GM18499 (cell line): ENCODE measurements around the gene LRP1-AS.
"Not testable (repeated sequence)": the region's sequence is repeated elsewhere in the genome, so short reads cannot be mapped to it uniquely, and the experiment has no call there.

Experiments
- ATAC-seq: cut with Tn5 transposase; IDR thresholded peaks from one replicate; pipeline ENCODE4 v1.9.1; 2021; ENCODE audit warnings: moderate number of reproducible peaks; ENCODE audit not compliant: insufficient read depth, unreplicated experiment

Gene LRP1-AS

DNA sequence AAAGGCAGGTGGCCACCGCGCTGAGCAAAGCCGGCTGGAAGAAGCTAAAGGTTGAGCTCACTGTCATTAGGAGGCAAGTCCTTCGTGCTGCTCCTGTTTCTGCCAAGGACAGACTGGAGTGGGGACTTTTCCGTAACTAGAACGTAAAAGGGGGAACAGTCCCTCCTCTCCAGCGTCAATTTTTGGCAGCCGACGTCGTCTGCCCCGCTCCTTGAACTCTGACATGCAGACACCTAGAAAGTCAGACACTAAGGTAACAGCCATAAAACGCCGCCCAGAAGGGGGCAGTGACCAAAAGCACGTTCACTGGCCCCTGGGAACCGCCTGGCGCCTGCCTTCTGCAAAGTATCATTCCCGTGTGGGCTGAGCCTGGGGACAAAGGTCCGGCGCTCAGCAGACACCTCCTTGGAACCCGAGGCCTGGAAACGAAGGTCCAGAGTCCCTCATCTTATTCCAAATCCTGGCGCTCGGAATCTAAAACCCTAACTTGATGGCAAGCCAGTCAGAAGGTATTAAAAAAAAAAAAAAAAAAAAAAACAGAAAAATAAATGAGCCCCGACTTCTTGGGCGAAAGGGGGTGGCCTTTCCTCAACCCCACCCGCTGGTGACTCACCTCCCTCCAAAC, 20.2 kb downstream of the LRP1-AS start:
- no peak for ATAC-seq

GRCh38 chr12:57126561-57126960, 20.9 kb downstream of the LRP1-AS start:
- ATAC-seq, result no peak

DNA sequence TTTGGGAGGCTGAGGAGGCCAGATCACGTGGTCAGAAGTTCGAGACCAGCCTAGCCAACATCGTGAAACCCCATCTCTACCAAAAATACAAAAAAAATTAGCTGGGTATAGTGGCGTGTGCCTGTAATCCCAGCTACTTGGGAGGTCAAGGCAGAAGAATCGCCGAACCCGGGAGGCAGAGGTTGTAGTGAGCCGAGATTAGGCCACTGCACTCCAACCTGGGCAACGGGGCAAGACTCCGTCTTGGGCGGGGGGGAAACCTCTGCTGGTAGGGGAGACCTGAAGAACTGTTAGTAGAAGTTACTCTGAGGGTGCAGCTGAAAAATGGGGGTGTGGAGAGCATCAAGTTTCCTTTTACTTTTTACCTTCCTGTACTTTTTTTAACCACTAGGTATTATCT, 21.4 kb downstream of the LRP1-AS start:
- no peak for ATAC-seq

DNA sequence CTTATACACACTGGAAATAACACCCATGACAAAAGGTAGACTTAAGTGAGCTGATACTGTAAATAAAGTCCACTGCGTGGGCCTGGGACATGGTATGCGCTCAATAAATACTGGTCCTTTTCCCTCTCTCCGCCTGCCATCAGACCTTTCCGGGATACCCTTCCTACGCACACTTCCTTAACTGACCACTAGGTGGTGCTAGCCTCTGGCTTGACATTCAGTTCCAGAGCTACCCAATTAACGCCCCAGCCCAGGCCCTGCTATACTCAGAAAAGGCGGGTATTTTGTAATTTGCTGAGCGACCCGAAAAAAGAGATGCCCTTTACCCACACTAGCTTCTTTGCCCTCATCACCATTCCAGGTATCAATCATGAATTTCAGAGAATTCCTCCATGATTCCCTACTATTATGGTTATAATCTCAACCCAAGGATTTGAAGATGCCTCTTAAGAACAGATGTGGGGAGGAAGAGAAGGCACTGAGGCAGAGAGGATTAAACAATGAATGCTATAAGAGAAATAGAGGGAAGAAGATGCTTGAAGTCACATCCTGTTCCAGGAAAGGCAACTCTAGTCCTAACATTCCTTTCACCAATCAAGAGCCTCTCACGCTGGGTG, 23.1 kb downstream of the LRP1-AS start:
- ATAC-seq, result no peak

DNA sequence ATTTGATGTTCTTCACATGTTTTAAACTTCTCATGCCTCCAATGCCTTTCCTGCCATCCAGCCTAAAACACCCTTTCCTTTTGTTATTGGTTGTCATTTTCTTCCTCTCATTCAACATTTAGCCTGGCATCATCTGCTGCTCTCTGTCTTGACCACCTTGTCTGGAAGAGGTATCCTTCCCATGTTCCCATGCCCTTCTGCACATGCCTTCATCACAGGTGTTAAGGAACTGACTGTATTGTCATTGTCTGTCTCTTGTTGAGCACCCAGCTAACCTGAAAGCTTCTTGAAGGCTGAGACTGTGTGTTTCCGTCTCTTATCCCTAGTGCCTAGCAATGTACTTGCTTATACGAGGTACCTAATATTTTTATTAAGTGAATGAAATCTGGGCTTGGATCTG, 23.6 kb downstream of the LRP1-AS start:
- ATAC-seq, result no peak

GRCh38 chr12:57120718-57121117, 26.7 kb downstream of the LRP1-AS start:
- ATAC-seq, result not testable (repeated sequence)

- no peak for ATAC-seq
Observed at GRCh38 chr12:57119294-57120085, 27.9 kb downstream of the LRP1-AS start.

DNA sequence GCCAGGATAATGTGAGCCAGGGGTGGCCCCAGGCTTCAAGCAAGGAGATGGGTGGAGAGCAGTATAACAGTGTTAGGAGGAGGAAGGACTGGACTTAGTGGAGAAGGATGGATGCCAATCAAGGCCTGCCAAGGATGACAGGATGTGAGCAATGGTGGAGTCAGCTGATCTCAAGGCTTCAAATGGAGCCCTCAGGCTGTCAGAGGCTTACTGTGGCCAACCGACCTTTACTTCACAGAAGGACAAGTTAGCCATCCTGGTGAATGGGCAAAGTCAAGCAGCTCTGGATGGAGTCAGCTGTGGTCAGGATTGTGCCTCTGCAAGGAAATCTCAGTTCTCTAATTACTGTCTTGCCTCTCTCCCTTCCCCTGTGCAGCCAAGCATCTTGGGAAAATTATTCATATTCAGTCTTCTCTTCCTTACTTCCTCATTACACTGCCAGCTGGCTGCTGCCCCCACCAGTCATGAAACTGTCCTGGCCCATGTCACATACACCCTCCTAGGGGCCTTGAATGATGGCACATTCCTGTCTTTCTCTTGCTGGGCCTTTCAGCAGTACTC, 28.6 kb downstream of the LRP1-AS start:
- no peak for ATAC-seq

GRCh38 chr12:57116580-57117281, 30.7 kb downstream of the LRP1-AS start:
- ATAC-seq, result no peak

DNA sequence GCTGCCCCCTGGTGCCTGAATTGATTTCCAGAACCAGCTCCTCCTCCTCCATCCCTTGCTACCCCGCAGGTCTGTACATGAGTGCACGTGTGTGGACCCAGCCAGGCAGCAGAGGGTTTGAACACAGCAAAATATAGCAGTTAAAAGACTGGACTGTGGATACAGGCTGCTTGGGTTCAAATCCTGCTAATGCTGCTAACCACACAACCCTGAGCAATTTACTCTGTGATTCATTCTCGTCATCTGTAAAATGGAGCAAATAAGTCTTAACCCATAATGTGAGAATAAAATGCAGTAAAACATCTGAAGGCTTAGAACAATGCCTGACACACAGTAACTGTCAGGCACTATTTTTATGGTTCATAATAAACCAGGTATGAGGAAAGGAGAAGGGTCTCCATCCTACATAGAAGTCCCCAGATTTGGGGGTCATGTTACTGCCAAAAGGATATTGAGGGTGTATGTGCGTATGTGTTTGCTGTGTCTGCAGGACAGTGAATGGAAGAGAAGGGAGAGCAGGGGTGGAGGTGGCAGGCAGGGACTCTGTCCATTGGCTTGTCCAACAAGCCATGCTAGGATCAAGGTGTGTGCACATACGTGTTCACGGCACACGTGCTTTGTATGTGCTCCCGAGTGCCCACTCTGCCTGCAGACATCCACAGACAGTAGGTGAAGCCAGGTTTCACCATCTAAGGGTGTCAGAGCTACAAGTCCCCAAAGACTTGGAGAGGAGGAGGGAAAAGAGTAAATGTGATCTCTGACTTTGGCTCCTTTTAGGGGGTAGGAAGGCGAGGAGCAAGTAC, 34.7 kb downstream of the LRP1-AS start:
- no peak for ATAC-seq

DNA sequence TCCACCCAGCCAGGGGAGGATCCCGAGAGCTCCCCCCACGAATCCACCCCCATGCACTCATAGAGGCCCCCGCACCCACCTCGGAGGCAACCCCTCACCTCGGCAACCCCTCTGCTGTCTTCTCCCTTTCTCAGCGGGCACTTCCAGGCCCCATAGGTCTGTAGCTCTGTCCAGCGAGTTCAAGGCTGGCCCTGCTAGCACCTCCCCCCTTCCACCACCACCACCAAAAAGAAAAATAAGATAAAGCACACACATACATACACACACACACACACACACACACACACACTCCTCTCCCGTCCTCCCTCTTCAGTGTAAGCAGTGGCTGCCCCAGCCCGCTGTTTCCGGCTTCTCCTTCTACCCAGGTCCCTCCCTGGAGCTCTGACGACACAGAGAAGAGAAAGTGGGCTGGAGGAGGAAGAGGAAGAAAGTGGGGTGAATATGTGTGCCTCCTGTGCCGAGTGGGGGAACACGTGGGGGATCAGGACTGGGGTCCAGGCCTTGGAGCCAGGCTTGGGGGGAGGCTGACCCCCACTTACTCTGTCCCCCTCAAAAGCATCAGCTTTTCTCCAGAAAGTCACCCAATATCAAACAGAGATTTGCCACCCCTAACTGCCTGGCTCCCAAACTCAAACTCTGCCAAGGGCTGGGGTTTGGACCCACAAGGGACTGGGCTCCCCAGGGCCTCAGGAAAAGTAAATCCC, 36.2 kb downstream of the LRP1-AS start, which contains the start of gene STAT6:
STAT6 (minus strand) TSS at position 332 of the 704 bp plus-strand sequence. CDS start 3,084 bp downstream, outside the sequence.
- no peak for ATAC-seq

DNA sequence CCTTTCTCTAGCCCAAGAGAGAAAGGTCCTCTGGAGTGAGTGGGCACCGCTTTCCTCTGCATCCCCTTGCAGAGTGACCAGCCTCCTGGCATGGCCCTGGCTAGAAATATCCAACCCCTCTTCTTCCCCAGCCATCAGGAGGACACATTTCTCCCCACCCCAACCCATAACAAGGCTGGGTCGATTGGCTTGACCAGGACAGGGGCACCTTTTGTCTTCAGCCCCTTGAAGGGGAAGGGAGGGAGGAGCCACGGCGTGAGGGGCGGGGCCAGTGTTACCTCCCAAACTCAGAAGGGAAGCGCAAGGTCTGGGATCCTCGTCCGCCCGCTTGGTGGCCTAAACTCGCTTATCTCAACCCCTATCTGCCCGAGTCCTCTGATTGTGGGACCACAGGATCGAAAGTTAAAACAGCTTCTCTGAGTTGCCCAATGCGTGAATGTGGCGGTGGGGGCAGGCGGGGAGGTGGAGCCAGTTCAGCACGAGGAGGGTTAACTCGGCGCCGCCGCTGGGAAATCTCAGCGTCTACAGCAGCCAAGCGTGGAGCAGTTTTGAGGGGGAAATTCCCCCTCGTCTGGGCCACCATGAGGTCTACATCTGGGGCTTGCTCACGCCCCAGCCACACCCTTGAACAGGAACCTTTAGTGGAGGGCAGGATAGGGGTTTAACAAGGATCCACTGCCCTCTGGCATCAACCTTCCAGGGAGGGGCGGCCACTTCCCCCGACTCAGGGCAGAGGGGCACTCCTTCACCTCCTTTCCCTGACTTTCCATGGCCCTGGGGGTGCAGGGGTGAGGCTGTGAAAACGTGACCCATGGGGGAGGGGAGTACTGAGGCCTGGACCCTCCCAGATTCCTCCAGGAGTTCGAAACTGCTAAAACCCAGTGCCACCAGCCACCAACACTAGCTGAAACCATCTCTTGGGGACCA, 37.1 kb downstream of the LRP1-AS start:
- no peak for ATAC-seq

GRCh38 chr12:57109207-57110103, 38.0 kb downstream of the LRP1-AS start:
- no peak for ATAC-seq

GRCh38 chr12:57107456-57108155, 39.8 kb downstream of the LRP1-AS start:
- ATAC-seq, result no peak

DNA sequence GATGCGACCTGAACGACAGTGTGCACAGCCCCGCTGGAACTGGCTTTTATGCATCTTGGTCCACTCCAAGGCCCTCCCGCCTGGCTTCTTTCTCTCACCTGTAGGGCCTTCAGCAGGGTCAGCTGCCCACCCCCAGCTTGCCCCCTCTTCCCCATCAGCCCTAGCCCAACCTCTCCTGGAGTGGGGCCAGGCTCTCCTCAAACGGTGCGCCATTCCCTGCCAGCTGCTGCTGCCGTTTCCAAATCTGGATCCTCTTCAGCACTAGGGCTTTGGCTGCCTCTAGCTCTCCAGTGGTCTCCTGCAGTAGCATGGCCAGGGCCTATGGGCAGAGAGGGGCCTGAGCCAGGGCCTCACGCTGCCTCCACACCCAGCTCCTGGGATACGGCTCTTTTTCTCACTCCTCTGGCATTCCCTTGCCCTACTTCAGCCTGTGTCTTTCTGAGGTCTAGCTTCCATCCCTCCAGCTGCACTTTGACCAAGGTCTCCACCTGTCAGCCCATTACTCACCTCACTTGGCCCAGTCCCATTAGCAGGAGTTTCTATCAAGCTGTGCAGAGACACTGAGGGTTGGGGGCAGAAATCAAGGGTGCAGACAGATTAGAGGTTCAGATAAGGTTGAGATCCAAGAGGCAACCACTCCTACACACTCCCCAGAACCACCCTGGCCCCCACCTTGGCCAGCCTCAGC, 41.3 kb downstream of the LRP1-AS start:
- no peak for ATAC-seq
